Stimulated activated CD4-positive, alpha-beta T cell treated with anti-CD3 and anti-CD28 coated beads, Interleukin-2, amount 100 ng/mL, for 24 hours (primary cell): ENCODE data around the gene ARIH2.

Experiments used
- DNase-seq, 2 donors: peaks; one replicate each; pipeline ENCODE4 v3.0.0-alpha.2; 2020

Gene ARIH2

GRCh38 chr3:48974076-48974864 lies 55.6 kb downstream of the ARIH2 start:
- DNase-seq = no peak

GRCh38 chr3:48979451-48979850 lies 60.8 kb downstream of the ARIH2 start:
- no peak for DNase-seq

GRCh38 chr3:48980295-48980694 lies 61.7 kb downstream of the ARIH2 start:
- DNase-seq = no peak

GRCh38 chr3:48982016-48982415 lies 63.4 kb downstream of the ARIH2 start:
- no peak for DNase-seq

GRCh38 chr3:48982686-48983085 lies 64.0 kb downstream of the ARIH2 start:
- DNase-seq = no peak

- DNase-seq = no peak
Observed at GRCh38 chr3:48983096-48983495, 64.5 kb downstream of the ARIH2 start.

GRCh38 chr3:48984663-48985062 lies 66.0 kb downstream of the ARIH2 start:
- DNase-seq = no peak

GRCh38 chr3:48985831-48986376 lies 67.3 kb downstream of the ARIH2 start:
- no peak for DNase-seq

- no peak for DNase-seq
Observed at GRCh38 chr3:48989126-48989795, 70.6 kb downstream of the ARIH2 start.

GRCh38 chr3:48989796-48990635 lies 71.4 kb downstream of the ARIH2 start, which contains the start of gene P4HTM:
TSS of gene P4HTM (plus strand) at chr3:48990241. CDS start at chr3:48990257, 16 bp downstream.
- DNase-seq = peak; percentile 85 to 86

- peak; percentile 44 to 49 for DNase-seq
Observed at GRCh38 chr3:48990636-48991469, 72.2 kb downstream of the ARIH2 start.

GRCh38 chr3:48991851-48992545 lies 73.4 kb downstream of the ARIH2 start:
- no peak for DNase-seq

- DNase-seq = no peak
Observed at GRCh38 chr3:48993834-48994233, 75.2 kb downstream of the ARIH2 start.

- DNase-seq = no peak
Observed at GRCh38 chr3:48996640-48997039, 78.0 kb downstream of the ARIH2 start.

- DNase-seq = no peak
Observed at GRCh38 chr3:48997102-48997635, 78.5 kb downstream of the ARIH2 start.

GRCh38 chr3:48997714-48998637 lies 79.3 kb downstream of the ARIH2 start:
- no peak for DNase-seq

GRCh38 chr3:48999085-48999858 lies 80.6 kb downstream of the ARIH2 start:
- no peak for DNase-seq

- DNase-seq = no peak
Observed at GRCh38 chr3:49001155-49001554, 82.5 kb downstream of the ARIH2 start.
